Mammary microvascular endothelial cell (primary cell): ENCODE results near the gene SLC35E3. TPM values are rescaled to one million over a fixed set of nuclear protein-coding genes. Genes with fewer than 3 reads are reported as not detected.

Experiments used
- total RNA-seq: library from RNA; depleted of rRNA; stranded (reverse); fragments of >200 nt; gene quantifications from 2 replicates; pipeline ENCODE4 v1.2.3, GENCODE V29; 2015

SLC35E3 gene
- 2.4 and 3.2 TPM in 2 replicates for total RNA-seq

GRCh38 chr12:68745904-68746571 lies at the start of gene SLC35E3:
SLC35E3 (plus strand) TSS chr12:68746176; CDS start chr12:68746378, 202 bp downstream.

DNA sequence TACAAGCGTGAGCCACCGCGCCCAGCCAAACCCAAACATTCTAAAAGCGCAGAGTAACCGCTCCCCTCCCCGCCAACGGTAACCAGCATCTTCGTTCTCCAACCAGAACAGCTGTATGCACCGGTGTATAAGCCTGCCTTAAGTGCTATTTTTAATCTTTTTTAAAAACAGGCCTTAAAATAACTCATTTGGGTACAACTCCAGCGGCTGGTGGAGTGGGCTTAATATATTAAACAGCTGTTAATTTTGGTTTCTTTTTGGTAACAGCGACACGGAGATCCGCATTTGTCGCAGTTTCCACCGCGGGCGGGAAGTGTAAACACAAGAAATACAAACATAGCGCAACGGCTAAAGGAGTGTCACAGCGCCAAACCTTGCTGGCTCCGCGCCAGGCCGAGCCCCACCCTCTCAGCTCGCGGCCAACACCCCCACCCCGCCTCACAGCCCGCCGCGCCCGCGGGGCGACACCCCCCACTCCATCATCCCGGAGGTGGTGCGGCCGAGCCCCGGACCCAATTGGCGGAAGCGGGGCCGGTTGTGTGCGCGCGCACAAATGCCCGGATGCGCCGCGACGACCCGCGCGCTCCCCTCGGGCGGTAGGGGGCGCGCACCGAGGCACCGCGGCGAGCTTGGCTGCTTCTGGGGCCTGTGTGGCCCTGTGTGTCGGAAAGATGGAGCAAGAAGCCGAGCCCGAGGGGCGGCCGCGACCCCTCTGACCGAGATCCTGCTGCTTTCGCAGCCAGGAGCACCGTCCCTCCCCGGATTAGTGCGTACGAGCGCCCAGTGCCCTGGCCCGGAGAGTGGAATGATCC lies 61.8 kb downstream of the SLC35E3 start, which contains the start of gene MDM2:
MDM2 (plus strand) TSS at position 602 of the 812 bp plus-strand sequence. CDS start 301 bp downstream, outside the sequence.

Other genes with a start within 250 kb of the SLC35E3 start
- gene RAP1B, start 135.3 kb upstream of the SLC35E3 start, total RNA-seq, result 318 and 359 TPM in 2 replicates
- gene NUP107, start 59.2 kb upstream of the SLC35E3 start, total RNA-seq, result 39.6 and 55.5 TPM in 2 replicates
- gene MDM2, start 62.0 kb downstream of the SLC35E3 start, total RNA-seq, result 196 and 219 TPM in 2 replicates
- 4.3 and 5.0 TPM in 2 replicates for gene CPM, start 187.0 kb downstream of the SLC35E3 start, total RNA-seq